HepG2 (cell line): Measurements from ENCODE around the gene PIP5K1A. TPM values are rescaled to one million over a fixed set of nuclear protein-coding genes. Genes with fewer than 3 reads are reported as not detected.
A peak's percentile ranks its signal among the peaks of the same experiment; 100 is the strongest.

Source experiments
- ATRX ChIP-seq: sonication (generic); formaldehyde crosslinking; IDR thresholded peaks from 2 replicates; pipeline ENCODE4 v1.4.0; 2020; ENCODE audit warnings: missing genetic modification reagents, borderline replicate concordance
- BCL6 ChIP-seq: IDR thresholded peaks from 2 replicates; pipeline ENCODE4 v1.6.1; 2016; ENCODE audit warnings: missing genetic modification reagents, missing compliant biosample characterization
- BRCA1 ChIP-seq: sonication (generic); formaldehyde crosslinking; IDR thresholded peaks from 2 replicates; pipeline ENCODE4 v1.4.0; 2020; ENCODE audit warnings: missing genetic modification reagents
- CBFB ChIP-seq: sonication (generic); formaldehyde crosslinking; IDR thresholded peaks from 2 replicates; pipeline ENCODE4 v1.4.0; 2020; ENCODE audit warnings: missing genetic modification reagents
- CBX1 ChIP-seq: IDR thresholded peaks from one replicate; pipeline ENCODE4 v1.6.1; 2016; ENCODE audit warnings: antibody characterized with exemption, low read depth
- ERF ChIP-seq: IDR thresholded peaks from 2 replicates; pipeline ENCODE4 v1.6.1; 2018; ENCODE audit warnings: missing biosample characterization, missing genetic modification reagents
- FOSL2 ChIP-seq: sonication (generic); formaldehyde crosslinking; IDR thresholded peaks from 2 replicates; pipeline ENCODE4 v1.4.0; 2020; ENCODE audit warnings: missing genetic modification reagents
- FOXJ3 ChIP-seq: sonication (generic); formaldehyde crosslinking; IDR thresholded peaks from 2 replicates; pipeline ENCODE4 v1.4.0; 2020; ENCODE audit warnings: missing genetic modification reagents, mild to moderate bottlenecking, borderline replicate concordance
- HMG20B ChIP-seq: conservative IDR thresholded peaks from 2 replicates; pipeline ENCODE4 v1.6.1; 2016; ENCODE audit warnings: missing genetic modification reagents, missing compliant biosample characterization
- KLF16 ChIP-seq, 2 experiments: sonication (generic) in 1 of 2; formaldehyde crosslinking in 1 of 2; IDR thresholded peaks; 2 replicates each; pipeline versions ENCODE4 v1.6.1 to v1.8.0; 2016 to 2023; ENCODE audit warnings: missing genetic modification reagents in 2 of 2, missing compliant biosample characterization in 1 of 2
- LBX2 ChIP-seq: sonication (generic); formaldehyde crosslinking; IDR thresholded peaks from 2 replicates; pipeline ENCODE4 v1.5.0; 2020; ENCODE audit warnings: missing genetic modification reagents, mild to moderate bottlenecking, borderline replicate concordance
- MBNL3 ChIP-seq: fragments of 250-450 bp; sonication (Bioruptor Pico); conservative IDR thresholded peaks from 2 replicates; pipeline ENCODE4 v1.8.0; 2022; ENCODE audit warnings: mild to moderate bottlenecking, inconsistent platforms
- MED1 ChIP-seq: sonication (generic); formaldehyde crosslinking; IDR thresholded peaks from 2 replicates; pipeline ENCODE4 v1.4.0; 2020; ENCODE audit warnings: missing genetic modification reagents
- MLLT10 ChIP-seq: sonication (generic); formaldehyde crosslinking; IDR thresholded peaks from 2 replicates; pipeline ENCODE4 v1.4.0; 2020; ENCODE audit warnings: missing genetic modification reagents
- PHB2 ChIP-seq: fragments of 450-650 bp; IDR thresholded peaks from 2 replicates; pipeline ENCODE4 v1.6.1; 2018; ENCODE audit not compliant: partially characterized antibody
- PHF21A ChIP-seq: sonication (generic); formaldehyde crosslinking; IDR thresholded peaks from 2 replicates; pipeline ENCODE4 v1.5.0; 2020; ENCODE audit warnings: mild to moderate bottlenecking, missing genetic modification reagents
- PTBP1 ChIP-seq: fragments of 200-400 bp; formaldehyde crosslinking; IDR thresholded peaks from 2 replicates; pipeline ENCODE4 v1.6.1; 2018; ENCODE audit warnings: low read length, low read depth; ENCODE audit not compliant: poor library complexity, severe bottlenecking
- RBM39 ChIP-seq: fragments of 200-400 bp; formaldehyde crosslinking; IDR thresholded peaks from one replicate; pipeline ENCODE4 v1.6.1; 2018; ENCODE audit warnings: antibody characterized with exemption, mild to moderate bottlenecking, low read depth, low read length; ENCODE audit not compliant: poor library complexity, severe bottlenecking
- REL ChIP-seq: sonication (generic); formaldehyde crosslinking; conservative IDR thresholded peaks from 2 replicates; pipeline ENCODE4 v1.8.0; 2022; ENCODE audit warnings: mild to moderate bottlenecking, missing genetic modification reagents, moderate library complexity
- REXO4 ChIP-seq: sonication (generic); formaldehyde crosslinking; IDR thresholded peaks from 2 replicates; pipeline ENCODE4 v1.8.0; 2022; ENCODE audit warnings: missing genetic modification reagents, mild to moderate bottlenecking, borderline replicate concordance
- TCF7 ChIP-seq: sonication (generic); IDR thresholded peaks from 2 replicates; pipeline ENCODE4 v1.6.1; 2016; ENCODE audit warnings: antibody characterized with exemption, low read depth
- ZBTB7A ChIP-seq: sonication (generic); formaldehyde crosslinking; IDR thresholded peaks from 2 replicates; pipeline ENCODE4 v1.8.0; 2022; ENCODE audit warnings: mild to moderate bottlenecking, missing genetic modification reagents
- ZFAT ChIP-seq: sonication (generic); formaldehyde crosslinking; conservative IDR thresholded peaks from 2 replicates; pipeline ENCODE4 v1.8.1; 2023; ENCODE audit warnings: missing genetic modification reagents, inconsistent platforms
- ZFP36 ChIP-seq: fragments of 150-350 bp; IDR thresholded peaks from 2 replicates; pipeline ENCODE4 v1.6.1; 2018; ENCODE audit warnings: borderline replicate concordance, low read length, low read depth; ENCODE audit not compliant: partially characterized antibody
- ZMYM2 ChIP-seq: sonication (generic); formaldehyde crosslinking; IDR thresholded peaks from 2 replicates; pipeline ENCODE4 v1.8.0; 2022; ENCODE audit warnings: mild to moderate bottlenecking, missing genetic modification reagents
- ZNF230 ChIP-seq: sonication (generic); formaldehyde crosslinking; IDR thresholded peaks from 2 replicates; pipeline ENCODE4 v1.4.0; 2020; ENCODE audit warnings: mild to moderate bottlenecking, missing genetic modification reagents
- ZNF260 ChIP-seq: sonication (generic); formaldehyde crosslinking; IDR thresholded peaks from 2 replicates; pipeline ENCODE4 v1.4.0; 2020; ENCODE audit warnings: missing genetic modification reagents, low read depth, mild to moderate bottlenecking, borderline replicate concordance
- ZNF282 ChIP-seq: fragments of 450-650 bp; IDR thresholded peaks from 2 replicates; pipeline ENCODE4 v1.6.1; 2018; ENCODE audit not compliant: partially characterized antibody
- ZNF335 ChIP-seq: sonication (generic); formaldehyde crosslinking; IDR thresholded peaks from 2 replicates; pipeline ENCODE4 v1.4.0; 2020; ENCODE audit warnings: missing genetic modification reagents
- ZNF543 ChIP-seq: sonication (generic); formaldehyde crosslinking; IDR thresholded peaks from 2 replicates; pipeline ENCODE4 v1.4.0; 2020; ENCODE audit warnings: mild to moderate bottlenecking, missing genetic modification reagents
- ZNF781 ChIP-seq: sonication (generic); formaldehyde crosslinking; IDR thresholded peaks from 2 replicates; pipeline ENCODE4 v1.5.1; 2020; ENCODE audit warnings: borderline replicate concordance, mild to moderate bottlenecking, missing genetic modification reagents; ENCODE audit errors: not compliant biosample characterization
- ZNF792 ChIP-seq: IDR thresholded peaks from 2 replicates; pipeline ENCODE4 v1.6.1; 2016
- ZNF883 ChIP-seq: sonication (generic); formaldehyde crosslinking; IDR thresholded peaks from 2 replicates; pipeline ENCODE4 v1.5.1; 2020; ENCODE audit warnings: mild to moderate bottlenecking, missing genetic modification reagents; ENCODE audit errors: not compliant biosample characterization
- ZNF891 ChIP-seq: sonication (generic); formaldehyde crosslinking; IDR thresholded peaks from 2 replicates; pipeline ENCODE4 v1.5.0; 2020; ENCODE audit warnings: mild to moderate bottlenecking, missing genetic modification reagents
- ZSCAN29 ChIP-seq: sonication (generic); formaldehyde crosslinking; conservative IDR thresholded peaks from 2 replicates; pipeline ENCODE4 v1.4.0; 2020; ENCODE audit warnings: mild to moderate bottlenecking, missing genetic modification reagents
- polyA plus RNA-seq, 8 experiments: library from polyadenylated mRNA; depleted of rRNA in 3 of 8; stranded (reverse) in 7 of 8; unstranded in 1 of 8; fragments of >200 nt; fragmentation: Illumina TruSeq in 4 of 8; extraction: Trizol in 4 of 8; gene quantifications; 2 replicates each; pipeline versions ENCODE4 v1.2.1 to v1.2.3, GENCODE V29; 2011 to 2016; ENCODE audit warnings: low read depth in 4 of 8, missing spikeins in 1 of 8, mixed read lengths in 1 of 8; ENCODE audit not compliant: insufficient read depth in 1 of 8
- total RNA-seq, 5 experiments: library from RNA; depleted of rRNA; stranded (reverse); fragments of >200 nt; fragmentation: Illumina TruSeq; extraction: Trizol; gene quantifications; 2 replicates each; pipeline ENCODE4 v1.2.3, GENCODE V29; 2016; ENCODE audit warnings: low read depth in 1 of 5

Gene PIP5K1A
- total and polyA plus RNA-seq, 2 of the 13 experiments (the other 11 are each of a cell fraction or from before 2014, with no cell fraction given): 45.3 to 65.1 TPM

- TF ChIP-seq LBX2 (CRISPR knock-in tag) (no peak), ZNF891 (CRISPR knock-in tag) (0 out of 2 replicates have a peak, but pooled peaks have one; percentile 26), ERF (CRISPR knock-in tag) (no peak), ZNF781 (no peak), PTBP1 (no peak), ZNF335 (no peak), ZNF282 (no peak), BCL6 (CRISPR knock-in tag) (0 out of 2 replicates have a peak, but pooled peaks have one; percentile 7), ZNF230 (CRISPR knock-in tag) (no peak), FOSL2 (CRISPR knock-in tag) (no peak), MLLT10 (CRISPR knock-in tag) (no peak), ZNF792 (CRISPR knock-in tag) (0 out of 2 replicates have a peak, but pooled peaks have one; percentile 28), ZNF883 (no peak), KLF16 (CRISPR knock-in tag; IDR thresholded peaks at IDR 0.05) (no peak), ZBTB7A (CRISPR knock-in tag) (no peak), MED1 (CRISPR knock-in tag) (peak; percentile 72), TCF7 (peak; percentile 74; the same call in 1 of the 2 replicates), PHF21A (no peak), RBM39 (no peak), ZFP36 (no peak), ATRX (CRISPR knock-in tag) (no peak), PHB2 (no peak), ZNF543 (no peak), ZFAT (CRISPR knock-in tag) (no peak), BRCA1 (CRISPR knock-in tag) (no peak), REXO4 (CRISPR knock-in tag) (no peak), MBNL3 (no peak), ZMYM2 (CRISPR knock-in tag) (no peak), HMG20B (no peak), FOXJ3 (no peak), CBX1 (no peak), REL (CRISPR knock-in tag) (no peak), ZNF260 (no peak), CBFB (no peak), ZSCAN29 (CRISPR knock-in tag) (no peak)
These were observed 67.3 kb downstream of the PIP5K1A start (continued) for GRCh38 chr1:151265446-151266236.
